GM13976 (cell line): ENCODE data around the gene SPATA6.
"Not testable (repeated sequence)": the region's sequence is repeated elsewhere in the genome, so short reads cannot be mapped to it uniquely, and the experiment has no call there.

Experiments
- DNase-seq: peaks from one replicate; pipeline ENCODE4 v3.0.0; 2012; ENCODE audit warnings: low spot score
- CTCF ChIP-seq: IDR thresholded peaks from 2 replicates; pipeline ENCODE4 v1.5.1; 2012; ENCODE audit warnings: borderline replicate concordance, mild to moderate bottlenecking; ENCODE audit not compliant: insufficient read depth; ENCODE audit errors: extremely low read depth, missing control alignments, control extremely low read depth
- in situ Hi-C: fragments of 300-500 bp; cut with MboI; formaldehyde crosslinking; loops from one replicate; pipeline ENCODE4 v1.12.0; 2022; ENCODE audit warnings: low sequenced_read_pairs, mixed read lengths, inconsistent platforms; ENCODE audit not compliant: unreplicated experiment

Gene SPATA6

GRCh38 chr1:48471691-48472576 lies at the start of gene SPATA6:
SPATA6 (minus strand) TSS chr1:48472204; CDS start chr1:48472008, 196 bp downstream.
- TF ChIP-seq CTCF = no peak
- in situ Hi-C loops = no loop called here
- DNase-seq = peak; percentile 97

GRCh38 chr1:48519896-48520295 lies 47.9 kb upstream of the SPATA6 start:
- in situ Hi-C loops, DNase-seq: not testable (repeated sequence)

GRCh38 chr1:48506870-48507269 lies 34.9 kb upstream of the SPATA6 start:
- no peak for TF ChIP-seq CTCF
- no peak for DNase-seq
- in situ Hi-C loops = no loop called here

- TF ChIP-seq CTCF = no peak
- in situ Hi-C loops = no loop called here
Observed at GRCh38 chr1:48500541-48501450, 28.8 kb upstream of the SPATA6 start.

GRCh38 chr1:48499211-48499735 lies 27.3 kb upstream of the SPATA6 start:
- TF ChIP-seq CTCF = no peak
- in situ Hi-C loops = no loop called here
- DNase-seq = no peak

More at GRCh38 chr1:48500541-48501450, 28.8 kb upstream of the SPATA6 start:
- no peak for DNase-seq

- in situ Hi-C loops = no loop called here
Observed at GRCh38 chr1:48498096-48498791, 26.2 kb upstream of the SPATA6 start.

More at GRCh38 chr1:48498096-48498791, 26.2 kb upstream of the SPATA6 start:
- peak; percentile 88 for TF ChIP-seq CTCF
- peak; percentile 66 for DNase-seq
